A549 (cell line): Measurements from ENCODE around the gene FAM217B.

ENCODE experiments used
- NPAS2 ChIP-seq: fragments of 250-450 bp; sonication (Bioruptor Pico); IDR thresholded peaks from 2 replicates; pipeline ENCODE4 v1.8.0; 2022; ENCODE audit warnings: mild to moderate bottlenecking, moderate library complexity, borderline replicate concordance
- RAD21 ChIP-seq, 2 experiments: fragments of >200 bp in 1 of 2; sonication (Bioruptor Twin) in 1 of 2; formaldehyde crosslinking in 1 of 2; IDR thresholded peaks in 1 of 2; conservative IDR thresholded peaks in 1 of 2; 2 replicates in 1 of 2; 3 replicates in 1 of 2; pipeline ENCODE4 v1.6.1; 2012 to 2018; ENCODE audit warnings: inconsistent platforms in 1 of 2

DNA sequence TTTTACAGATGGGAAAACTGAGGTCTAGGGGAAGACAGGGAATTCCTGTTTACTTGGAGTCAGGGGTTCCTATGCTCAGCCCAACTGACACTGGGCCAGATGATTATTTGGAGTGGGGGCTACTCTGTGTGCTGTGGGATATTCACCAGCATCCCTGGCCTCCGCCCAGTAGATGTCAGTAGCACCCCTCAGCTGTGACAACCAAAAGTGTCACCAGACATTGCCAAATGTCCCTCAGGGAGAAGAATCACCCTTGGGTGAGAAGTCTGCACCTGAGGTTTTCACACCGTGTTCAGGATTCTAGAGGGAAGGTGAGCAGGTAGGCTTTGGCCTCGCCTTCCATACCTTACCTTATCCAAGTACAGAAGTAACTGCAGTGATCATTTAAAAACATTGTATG, 45.7 kb downstream of the FAM217B start:
- peak in 1 of 2 experiments; percentile 9; a peak in 1 of 5 replicates for TF ChIP-seq RAD21 (conservative IDR thresholded peaks at IDR 0.05 in 1 of 2, IDR thresholded peaks at IDR 0.05 in 1 of 2)
- no peak for TF ChIP-seq NPAS2 (CRISPR knock-in tag)
